Gastrocnemius medialis (tissue), 4 donors: ENCODE measurements around the gene ENG.

Experiments used
- CTCF ChIP-seq, 5 experiments: fragments of 450-650 bp in 3 of 5; fragments of 200-600 bp in 2 of 5; sonication (generic) in 2 of 5; IDR thresholded peaks in 4 of 5; conservative IDR thresholded peaks in 1 of 5; 1 replicate in 4 of 5; 2 replicates in 1 of 5; pipeline ENCODE4 v1.5.1; 2016 to 2019; ENCODE audit warnings: antibody characterized with exemption in 5 of 5, mild to moderate bottlenecking in 3 of 5, moderate library complexity in 3 of 5
- POLR2A ChIP-seq, 2 donors: fragments of 450-650 bp; IDR thresholded peaks; one replicate each; pipeline ENCODE4 v1.6.1; 2017; ENCODE audit warnings: antibody characterized with exemption in 2 of 2, mild to moderate bottlenecking in 2 of 2, moderate library complexity in 2 of 2

DNA sequence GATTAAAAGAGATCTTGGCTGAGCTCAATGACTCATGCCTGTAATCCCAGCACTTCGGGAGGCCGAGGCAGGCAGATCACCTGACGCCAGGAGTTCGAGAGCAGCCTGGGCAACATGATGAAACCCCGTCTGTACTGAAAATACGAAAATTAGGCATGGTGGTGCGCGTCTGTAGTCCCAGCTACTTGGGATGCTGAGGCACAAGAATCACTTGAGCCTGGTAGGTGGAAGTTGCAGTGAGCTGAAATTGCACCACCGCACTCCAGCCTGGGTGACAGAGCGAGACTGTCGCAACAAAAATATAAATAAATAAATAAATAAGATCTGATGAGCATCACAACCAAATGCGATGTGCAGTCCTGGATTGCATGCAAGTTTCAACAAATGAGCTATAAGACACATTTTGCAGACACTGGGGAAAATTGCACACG is 8.7 kb upstream of the ENG start:
- TF ChIP-seq CTCF (IDR thresholded peaks at IDR 0.05 in 4 of 5, conservative IDR thresholded peaks at IDR 0.05 in 1 of 5) (no peak), POLR2A (IDR thresholded peaks at IDR 0.05) (no peak)
